ENCODE measurements around the gene PAQR8. TPM values are rescaled to one million over a fixed set of nuclear protein-coding genes. Genes with fewer than 3 reads are reported as not detected.
A peak's percentile ranks its signal among the peaks of the same experiment; 100 is the strongest.

Gene PAQR8
- total and polyA plus RNA-seq, 2 of the 13 experiments (the other 11 are each of a cell fraction or from before 2014, with no cell fraction given), result 37.7 to 50.7 TPM

GRCh38 chr6:52371656-52372191, 9.8 kb downstream of the PAQR8 start (continued):
- no peak for TF ChIP-seq ZFY (CRISPR knock-in tag; IDR thresholded peaks at IDR 0.05)
- no peak for TF ChIP-seq ATF7 (IDR thresholded peaks at IDR 0.05)
- no peak for TF ChIP-seq ATF7 (CRISPR knock-in tag; IDR thresholded peaks at IDR 0.05)
- peak; percentile 80; the same call in 1 of the 2 replicates for TF ChIP-seq MIXL1 (CRISPR knock-in tag; IDR thresholded peaks at IDR 0.05)
- TF ChIP-seq PATZ1 (CRISPR knock-in tag; IDR thresholded peaks at IDR 0.05), result 0 out of 2 replicates have a peak, but pooled peaks have one; percentile 52
- TF ChIP-seq ZFAT (CRISPR knock-in tag; conservative IDR thresholded peaks at IDR 0.05), result no peak
- TF ChIP-seq THAP8 (CRISPR knock-in tag; IDR thresholded peaks at IDR 0.05; ENCODE audit: borderline replicate concordance), result no peak
- TF ChIP-seq CENPX (CRISPR knock-in tag; IDR thresholded peaks at IDR 0.05), result no peak
- TF ChIP-seq MED8 (CRISPR knock-in tag; IDR thresholded peaks at IDR 0.05; ENCODE audit: insufficient replicate concordance), result no peak
- TF ChIP-seq ZNF331 (CRISPR knock-in tag; IDR thresholded peaks at IDR 0.05), result peak; percentile 97
- TF ChIP-seq GATA4 (IDR thresholded peaks at IDR 0.05; ENCODE audit: borderline replicate concordance, low read depth), result no peak
- no peak for TF ChIP-seq NFAT5 (CRISPR knock-in tag; IDR thresholded peaks at IDR 0.05)
- TF ChIP-seq MED1 (CRISPR knock-in tag; IDR thresholded peaks at IDR 0.05), result peak; percentile 74
- TF ChIP-seq IKZF4 (CRISPR knock-in tag; IDR thresholded peaks at IDR 0.05; ENCODE audit: borderline replicate concordance, low read depth, not compliant biosample characterization), result no peak
- peak; percentile 96 for TF ChIP-seq ZNF614 (CRISPR knock-in tag; IDR thresholded peaks at IDR 0.05; ENCODE audit: borderline replicate concordance)
- TF ChIP-seq ZNF703 (CRISPR knock-in tag; IDR thresholded peaks at IDR 0.05; ENCODE audit: borderline replicate concordance), result no peak
- no peak for TF ChIP-seq ZFYVE20 (CRISPR knock-in tag; IDR thresholded peaks at IDR 0.05; ENCODE audit: borderline replicate concordance, low read depth)
- TF ChIP-seq ELF4 (CRISPR knock-in tag; IDR thresholded peaks at IDR 0.05; ENCODE audit: borderline replicate concordance), result peak; percentile 50; the same call in 1 of the 2 replicates
- TF ChIP-seq ZNF337 (CRISPR knock-in tag; IDR thresholded peaks at IDR 0.05; ENCODE audit: borderline replicate concordance, low read depth), result no peak
- TF ChIP-seq ZNF737 (CRISPR knock-in tag; IDR thresholded peaks at IDR 0.05; ENCODE audit: borderline replicate concordance), result no peak
- no peak for TF ChIP-seq ZBTB26 (CRISPR knock-in tag; IDR thresholded peaks at IDR 0.05; ENCODE audit: borderline replicate concordance)
